Tibial nerve (tissue), 4 donors: ENCODE data around the gene TSHZ2. TPM values are rescaled to one million over a fixed set of nuclear protein-coding genes. Genes with fewer than 3 reads are reported as not detected.

ENCODE experiments used
- DNase-seq, 2 donors: peaks; one replicate each; pipeline ENCODE4 v3.0.0-alpha.2; 2019; ENCODE audit warnings: low spot score in 2 of 2
- H3K27ac ChIP-seq, 4 donors: fragments of 200-600 bp; sonication (generic) in 3 of 4; one replicate each; pipeline ENCODE4 v1.5.1; 2017 to 2019; ENCODE audit warnings: mild to moderate bottlenecking in 1 of 4
- H3K27me3 ChIP-seq, 2 donors: fragments of 200-600 bp; sonication (generic) in 1 of 2; one replicate each; pipeline versions ENCODE4 v1.5.1 to v1.6.0; 2017 to 2019
- H3K36me3 ChIP-seq, 3 donors: fragments of 200-600 bp; sonication (generic); one replicate each; pipeline ENCODE4 v1.5.1; 2018 to 2019
- H3K4me1 ChIP-seq, 4 donors: fragments of 200-600 bp; sonication (generic) in 3 of 4; one replicate each; pipeline ENCODE4 v1.5.1; 2017 to 2019
- H3K4me3 ChIP-seq, 4 donors: fragments of 200-600 bp; sonication (generic) in 3 of 4; one replicate each; pipeline ENCODE4 v1.5.1; 2017 to 2019; ENCODE audit warnings: mild to moderate bottlenecking in 1 of 4, moderate library complexity in 1 of 4
- H3K9me3 ChIP-seq, 4 donors: fragments of 200-600 bp; sonication (generic) in 3 of 4; one replicate each; pipeline ENCODE4 v1.5.1; 2017 to 2019
- CTCF ChIP-seq, 5 experiments: fragments of 200-600 bp in 3 of 5; fragments of 450-650 bp in 2 of 5; sonication (generic) in 3 of 5; IDR thresholded peaks; one replicate each; pipeline ENCODE4 v1.5.1; 2016 to 2019; ENCODE audit warnings: antibody characterized with exemption in 5 of 5, mild to moderate bottlenecking in 3 of 5, moderate library complexity in 2 of 5
- EP300 ChIP-seq, 2 donors: sonication (generic); formaldehyde crosslinking; IDR thresholded peaks; one replicate each; pipeline ENCODE4 v1.6.1; 2017; ENCODE audit warnings: antibody characterized with exemption in 2 of 2, mild to moderate bottlenecking in 1 of 2
- POLR2A ChIP-seq, 2 donors: fragments of 450-650 bp; IDR thresholded peaks; one replicate each; pipeline ENCODE4 v1.6.1; 2017; ENCODE audit warnings: antibody characterized with exemption in 2 of 2, mild to moderate bottlenecking in 2 of 2, moderate library complexity in 2 of 2
- WGBS, 2 donors: methylation state at CpG; one replicate each; pipeline ENCODE4 v1.1.5; 2018; 5-methylcytosine and 5-hydroxymethylcytosine counted together
- total RNA-seq, 4 donors: library from RNA; depleted of rRNA; stranded (reverse); fragments of >200 nt; gene quantifications; one replicate each; pipeline ENCODE4 v1.1.0, GENCODE V29; 2016

TSHZ2 gene
- total RNA-seq, 4 donors from 2014 or later: 20.9 to 33.7 (median 25.1) TPM

GRCh38 chr20:53439616-53440015 is 467.5 kb downstream of the TSHZ2 start:
- H3K4me1 ChIP-seq: no peaks in the 10 kb centered on the region
- WGBS, 2 donors: 72 to 83% methylated on average over 2 of the region's 2 CpGs
- H3K4me3 ChIP-seq: no peak overlapping the region
- no peaks in the 10 kb centered on the region for H3K9me3 ChIP-seq
- no peak for DNase-seq
- H3K27ac ChIP-seq: no peak overlapping the region
- no peaks in the 10 kb centered on the region for H3K27me3 ChIP-seq
- TF ChIP-seq CTCF (IDR thresholded peaks at IDR 0.05): no peak
- no peak for TF ChIP-seq POLR2A (IDR thresholded peaks at IDR 0.05)
- no peak for TF ChIP-seq EP300 (IDR thresholded peaks at IDR 0.05)
- H3K36me3 ChIP-seq: no peaks in the 10 kb centered on the region

DNA sequence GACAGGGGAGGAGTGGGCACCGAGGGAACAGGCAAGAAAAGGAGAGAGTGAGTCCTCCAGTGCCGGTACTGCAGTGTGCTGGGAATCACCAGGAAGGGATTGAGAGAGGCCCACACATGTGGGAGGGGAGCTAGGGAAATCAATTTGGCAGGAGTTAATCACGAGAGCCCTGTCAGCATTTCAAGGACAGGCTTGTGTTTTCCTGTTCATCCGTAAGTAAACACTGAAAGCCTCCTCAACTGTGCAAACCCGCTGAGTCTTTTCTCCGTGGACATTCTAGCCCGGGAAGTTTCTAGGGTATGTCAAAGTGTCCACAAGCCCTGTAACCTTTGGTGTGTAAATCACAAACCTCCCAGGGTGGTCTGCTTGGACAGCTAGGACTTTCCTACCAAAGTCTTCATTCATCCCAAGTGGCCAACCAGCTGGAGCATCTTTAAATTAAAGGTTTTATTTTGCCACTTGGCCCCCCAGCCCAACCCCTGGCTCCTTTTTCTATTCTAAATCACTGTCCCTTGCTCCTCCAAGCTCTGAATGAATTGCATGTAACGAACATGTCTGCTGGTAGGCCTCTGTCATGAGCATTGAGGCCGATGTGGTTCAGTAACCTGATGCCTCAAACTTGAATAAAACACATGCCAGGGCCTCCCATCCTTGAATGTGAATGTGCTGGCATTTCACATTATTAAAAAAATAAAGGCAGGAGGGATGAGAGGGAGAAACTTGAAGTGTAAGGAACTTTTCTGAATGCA is 472.4 kb downstream of the TSHZ2 start:
- WGBS, 2 donors: 41 to 50% methylated on average over 9 of the region's 9 CpGs

DNA sequence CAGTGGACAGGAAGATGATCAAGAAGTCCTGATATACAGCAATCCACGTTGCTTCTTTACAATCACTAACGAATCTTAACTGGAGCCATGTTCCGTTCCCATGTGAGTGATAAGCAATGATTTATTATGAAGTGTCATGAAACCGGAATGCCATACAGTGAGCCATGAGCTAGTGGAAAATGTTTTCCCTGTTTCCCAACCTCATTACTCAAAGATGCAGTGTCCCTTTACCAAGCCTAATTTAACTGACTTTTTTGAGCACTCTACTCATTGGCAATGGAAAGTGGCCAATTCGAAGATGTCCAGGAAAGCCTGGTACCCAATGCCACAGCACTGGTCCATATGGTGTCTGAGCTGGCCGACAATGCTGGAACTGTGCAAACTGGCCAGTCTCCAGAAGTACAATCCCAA is 473.2 kb downstream of the TSHZ2 start:
- DNase-seq: no peak
- H3K27ac ChIP-seq: no peak overlapping the region
- 62 to 65% methylated on average over 6 of the region's 6 CpGs for WGBS, 2 donors
- TF ChIP-seq EP300 (IDR thresholded peaks at IDR 0.05) (no peak), CTCF (IDR thresholded peaks at IDR 0.05) (no peak), POLR2A (IDR thresholded peaks at IDR 0.05) (no peak)
- H3K36me3 ChIP-seq: no peaks in the 10 kb centered on the region
- H3K4me1 ChIP-seq: no peaks in the 10 kb centered on the region
- no peak overlapping the region for H3K4me3 ChIP-seq
- peaks cover 0 to 28% (median 3%) of the 10 kb centered on the region in 4 donors for H3K9me3 ChIP-seq
- no peaks in the 10 kb centered on the region for H3K27me3 ChIP-seq

More for the DNA sequence above, 472.4 kb downstream of the TSHZ2 start:
- Histone ChIP-seq H3K4me1 (no peaks in the 10 kb centered on the region), H3K36me3 (no peaks in the 10 kb centered on the region), H3K27ac (no peak overlapping the region), H3K9me3 (peaks cover 0 to 21% (median 3%) of the 10 kb centered on the region in 4 donors), H3K4me3 (no peak overlapping the region), H3K27me3 (no peaks in the 10 kb centered on the region)
- TF ChIP-seq POLR2A (IDR thresholded peaks at IDR 0.05): no peak
- no peak for TF ChIP-seq CTCF (IDR thresholded peaks at IDR 0.05)
- no peak for TF ChIP-seq EP300 (IDR thresholded peaks at IDR 0.05)
- no peak for DNase-seq

- Histone ChIP-seq H3K4me3 (no peak overlapping the region), H3K27ac (no peak overlapping the region), H3K36me3 (no peaks in the 10 kb centered on the region), H3K9me3 (peaks cover 0 to 34% (median 3%) of the 10 kb centered on the region in 4 donors), H3K27me3 (no peaks in the 10 kb centered on the region), H3K4me1 (no peaks in the 10 kb centered on the region)
- 93 to 97% methylated on average over 7 of the region's 7 CpGs for WGBS, 2 donors
- no peak for DNase-seq
- TF ChIP-seq POLR2A (IDR thresholded peaks at IDR 0.05) (no peak), EP300 (IDR thresholded peaks at IDR 0.05) (no peak), CTCF (IDR thresholded peaks at IDR 0.05) (no peak)
These were observed 473.8 kb downstream of the TSHZ2 start for GRCh38 chr20:53445932-53446331.

DNA sequence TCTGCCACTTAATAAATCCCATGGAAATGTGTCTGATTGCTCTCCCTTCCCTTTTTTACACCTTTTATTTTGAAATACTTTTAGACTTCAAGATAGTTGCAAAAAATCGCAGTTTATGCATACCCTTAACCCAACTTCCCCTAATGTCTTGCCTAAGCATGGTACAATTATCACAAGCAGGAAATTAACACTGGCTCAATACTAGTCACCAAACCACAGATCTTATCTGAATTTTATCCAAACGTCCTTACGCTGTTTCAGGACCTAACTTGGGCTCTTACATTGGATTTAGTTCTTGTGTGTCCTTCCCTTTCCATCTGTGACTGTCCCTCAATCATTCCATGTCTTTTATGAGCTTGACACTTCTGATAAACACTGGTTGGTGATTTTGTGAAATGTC is 475.2 kb downstream of the TSHZ2 start:
- H3K4me3 ChIP-seq: no peak overlapping the region
- no peaks in the 10 kb centered on the region for H3K4me1 ChIP-seq
- 80 to 87% methylated on average over 3 of the region's 3 CpGs for WGBS, 2 donors
- H3K36me3 ChIP-seq: no peaks in the 10 kb centered on the region
- TF ChIP-seq POLR2A (IDR thresholded peaks at IDR 0.05) (no peak), CTCF (IDR thresholded peaks at IDR 0.05) (no peak), EP300 (IDR thresholded peaks at IDR 0.05) (no peak)
- no peak overlapping the region for H3K27ac ChIP-seq
- no peak for DNase-seq
- no peaks in the 10 kb centered on the region for H3K27me3 ChIP-seq
- H3K9me3 ChIP-seq: peaks cover 0 to 34% (median 3%) of the 10 kb centered on the region in 4 donors
